SK-N-SH (cell line): ENCODE results near the gene RARA.

ENCODE experiments used
- CTCF ChIP-seq: fragments of 200-600 bp; sonication (generic); IDR thresholded peaks from 2 replicates; pipeline ENCODE4 v1.6.1; 2017; ENCODE audit warnings: antibody characterized with exemption, mild to moderate bottlenecking, moderate library complexity
- RAD21 ChIP-seq: IDR thresholded peaks from 2 replicates; pipeline ENCODE4 v1.6.1; 2012; ENCODE audit warnings: mild to moderate bottlenecking, low read length
- REST ChIP-seq: IDR thresholded peaks from 2 replicates; pipeline ENCODE4 v1.6.1; 2012; ENCODE audit warnings: mild to moderate bottlenecking, low read depth, low read length, moderate library complexity
- RFX5 ChIP-seq: IDR thresholded peaks from 2 replicates; pipeline ENCODE4 v1.6.1; 2012; ENCODE audit warnings: mild to moderate bottlenecking, improper control_type of control experiment, low read length
- SIN3A ChIP-seq: IDR thresholded peaks from 2 replicates; pipeline ENCODE4 v1.6.1; 2012; ENCODE audit warnings: low read depth, mild to moderate bottlenecking, low read length, moderate library complexity, borderline replicate concordance
- USF2 ChIP-seq: fragments of 150-350 bp; IDR thresholded peaks from 2 replicates; pipeline ENCODE4 v1.6.1; 2017; ENCODE audit warnings: antibody characterized with exemption, low read length, low read depth, borderline replicate concordance
- ZBTB33 ChIP-seq: IDR thresholded peaks from 2 replicates; pipeline ENCODE4 v1.4.0; 2012; ENCODE audit warnings: low read depth, borderline replicate concordance

GRCh38 chr17:40399185-40399584, 90.2 kb downstream of the RARA start:
- TF ChIP-seq USF2 (no peak), CTCF (peak; percentile 64), REST (no peak), SIN3A (no peak), ZBTB33 (no peak), RAD21 (peak; percentile 69), RFX5 (no peak)
